GM19328 (cell line): ENCODE measurements around the gene LPO.

Experiments
- ATAC-seq: cut with Tn5 transposase; IDR thresholded peaks from one replicate; pipeline ENCODE4 v1.9.1; 2021; ENCODE audit warnings: mild to moderate bottlenecking, moderate library complexity; ENCODE audit not compliant: unreplicated experiment

The LPO gene

GRCh38 chr17:58228679-58229078 lies 9.7 kb upstream of the LPO start:
- ATAC-seq, result no peak

GRCh38 chr17:58229384-58229783 lies 9.0 kb upstream of the LPO start:
- ATAC-seq, result no peak

DNA sequence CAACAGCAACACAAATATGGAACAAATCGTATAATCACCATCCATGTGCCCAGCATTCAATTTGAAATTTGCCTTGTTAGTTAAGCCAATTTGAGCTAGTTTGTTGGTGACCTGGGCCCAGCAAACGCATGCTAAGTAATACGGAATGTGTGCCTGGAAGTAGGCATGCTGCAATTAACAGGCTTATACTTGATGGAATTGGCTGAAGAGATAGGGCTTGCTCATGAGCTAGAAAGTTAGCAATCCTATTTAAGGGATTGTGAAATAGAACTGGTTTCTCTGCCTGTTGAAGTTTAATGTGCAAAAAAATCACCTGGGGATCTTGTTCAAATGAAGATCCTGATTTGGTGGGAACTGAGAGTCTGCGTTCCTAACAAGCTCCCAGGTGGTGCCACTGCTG lies 8.5 kb upstream of the LPO start:
- no peak for ATAC-seq

DNA sequence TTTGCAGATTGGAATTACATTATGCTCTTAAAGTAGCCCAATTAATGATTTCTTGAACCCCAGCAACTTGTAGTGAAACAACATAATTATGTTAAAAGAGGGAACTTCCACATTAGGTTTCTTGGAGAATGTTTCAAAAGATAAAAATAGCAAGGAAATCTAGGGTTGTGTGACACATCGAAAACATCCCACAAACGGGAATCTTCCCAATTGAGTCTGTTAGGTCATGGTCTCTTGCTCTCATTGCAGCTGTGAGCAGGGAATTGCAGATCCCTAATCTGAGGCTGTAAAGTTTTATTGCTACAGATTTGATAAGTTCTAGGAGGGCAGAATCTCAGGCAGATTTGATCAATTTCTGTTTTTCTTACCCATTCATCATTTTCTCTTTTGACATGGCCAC lies 6.7 kb upstream of the LPO start:
- ATAC-seq, result no peak

GRCh38 chr17:58232707-58233156 lies 5.7 kb upstream of the LPO start:
- ATAC-seq, result peak; percentile 73

GRCh38 chr17:58233543-58233942 lies 4.8 kb upstream of the LPO start:
- no peak for ATAC-seq

DNA sequence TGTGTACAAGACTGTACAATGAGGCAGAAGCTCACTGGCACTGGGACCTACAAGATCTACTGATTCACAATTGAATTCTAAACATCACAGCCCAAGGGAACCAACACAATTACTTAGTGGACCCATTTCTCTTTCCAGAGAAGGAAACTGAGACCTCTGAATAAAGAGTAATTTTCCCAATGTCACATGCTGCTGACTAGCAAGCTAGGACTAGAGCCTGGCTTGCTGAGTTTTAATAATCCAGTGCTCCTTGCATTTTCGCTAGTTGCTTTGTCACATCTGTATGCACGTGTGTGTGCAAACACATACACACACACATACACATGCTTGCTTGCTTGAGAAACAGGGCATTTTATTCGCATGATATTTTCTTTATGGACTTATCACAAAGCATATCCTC lies 3.9 kb upstream of the LPO start:
- ATAC-seq, result no peak

GRCh38 chr17:58235821-58236220 lies 2.6 kb upstream of the LPO start:
- ATAC-seq, result no peak

DNA sequence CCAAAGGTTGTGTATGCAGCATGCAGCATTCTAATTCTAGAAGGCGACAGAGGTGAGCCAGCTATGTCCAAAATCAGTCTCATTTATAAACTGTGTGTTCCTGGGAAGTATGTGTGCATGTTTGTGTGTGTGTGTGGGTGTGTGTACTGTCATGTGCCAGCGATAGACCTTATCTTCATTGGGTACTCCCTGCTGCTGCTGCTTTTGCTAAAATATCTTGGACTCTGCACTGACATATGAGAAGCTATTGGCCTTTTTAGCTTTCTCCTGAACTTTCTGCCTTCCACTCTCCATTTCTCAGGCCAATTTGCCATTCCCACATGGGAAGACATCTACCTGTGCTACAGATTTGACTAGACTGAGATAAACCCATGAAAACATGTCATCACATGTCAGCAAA lies 2.0 kb upstream of the LPO start:
- ATAC-seq, result no peak

- ATAC-seq, result no peak
Measured at GRCh38 chr17:58239987-58240386, 1.6 kb downstream of the LPO start.

GRCh38 chr17:58242171-58242784 lies 3.9 kb downstream of the LPO start:
- ATAC-seq, result no peak

DNA sequence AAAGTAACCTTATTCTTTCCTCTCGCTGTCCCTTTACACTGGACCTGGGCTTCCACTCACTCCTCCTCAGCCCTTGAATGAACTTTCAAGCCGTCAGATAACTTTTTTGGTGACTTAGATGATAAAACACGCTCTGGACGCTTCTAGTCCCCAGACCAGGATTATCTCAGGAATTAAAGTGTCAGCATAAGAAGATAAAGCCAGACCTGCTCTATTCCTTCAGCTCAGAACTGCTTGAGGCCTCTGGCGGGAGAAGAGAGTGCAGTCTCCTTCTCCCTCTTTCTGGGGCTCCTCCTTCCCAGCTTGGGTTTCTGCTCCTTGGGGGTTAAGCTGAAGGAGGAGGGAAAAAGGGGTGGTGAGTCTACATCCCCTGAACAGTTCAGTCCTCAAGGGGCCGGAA lies 6.6 kb downstream of the LPO start:
- ATAC-seq, result no peak

GRCh38 chr17:58245428-58246103 lies 7.2 kb downstream of the LPO start:
- ATAC-seq, result no peak

GRCh38 chr17:58246104-58246740 lies 7.8 kb downstream of the LPO start:
- no peak for ATAC-seq

- ATAC-seq, result no peak
Measured at GRCh38 chr17:58246781-58247180, 8.4 kb downstream of the LPO start.

GRCh38 chr17:58247511-58248363 lies 9.4 kb downstream of the LPO start:
- ATAC-seq, result no peak

GRCh38 chr17:58248955-58249269 lies 10.5 kb downstream of the LPO start:
- ATAC-seq, result no peak

DNA sequence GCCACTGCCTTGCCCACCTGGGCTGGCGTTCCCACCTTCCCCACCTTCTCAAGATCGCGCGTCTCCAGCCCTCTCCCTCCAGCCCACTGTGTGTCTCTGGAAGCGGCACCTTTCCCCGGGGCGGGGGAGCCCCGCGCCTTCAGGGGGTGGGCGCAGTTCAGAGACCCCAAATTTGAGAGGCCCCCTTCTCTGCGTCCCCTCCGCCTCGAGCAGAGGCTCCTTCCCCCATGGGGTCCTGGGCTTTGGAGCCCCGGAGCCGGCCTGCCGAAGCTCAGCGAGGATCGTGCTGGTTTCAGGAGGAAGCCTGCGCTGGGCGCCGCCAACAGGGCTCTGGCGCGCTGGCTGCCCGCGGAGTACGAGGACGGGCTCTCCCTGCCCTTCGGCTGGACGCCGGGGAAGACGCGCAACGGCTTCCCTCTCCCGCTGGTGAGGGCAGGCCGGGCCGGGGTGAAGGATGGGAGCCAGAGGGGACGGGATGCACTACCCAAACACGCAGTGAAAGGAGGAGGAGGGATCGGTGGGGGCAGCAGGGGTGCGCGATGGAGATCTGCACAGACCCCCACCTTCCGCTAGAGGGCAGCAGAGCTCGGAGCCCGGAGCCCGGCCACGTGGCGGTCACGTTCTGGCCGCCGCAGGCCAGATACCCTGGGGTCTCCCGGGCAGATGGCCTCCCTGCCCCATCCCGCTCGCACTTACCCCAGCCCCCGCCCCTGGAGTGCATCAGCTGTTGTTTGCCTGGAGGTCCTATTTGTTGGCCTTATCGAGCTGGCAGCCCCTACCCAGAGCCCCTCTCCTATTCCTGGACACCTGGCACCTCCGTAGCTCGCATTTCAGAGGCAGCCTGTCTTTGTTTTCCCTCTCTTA lies 11.1 kb downstream of the LPO start:
- ATAC-seq, result no peak

- ATAC-seq, result no peak
Measured at GRCh38 chr17:58250344-58251011, 12.1 kb downstream of the LPO start.

- no peak for ATAC-seq
Measured at GRCh38 chr17:58252141-58252540, 13.8 kb downstream of the LPO start.
